Measurements from ENCODE around the gene ASCL3. TPM values are rescaled to one million over a fixed set of nuclear protein-coding genes. Genes with fewer than 3 reads are reported as not detected.
"Not testable (repeated sequence)": the region's sequence is repeated elsewhere in the genome, so short reads cannot be mapped to it uniquely, and the experiment has no call there.

ASCL3 gene
- total RNA-seq, 1 experiment from 2014 or later: not detected

DNA sequence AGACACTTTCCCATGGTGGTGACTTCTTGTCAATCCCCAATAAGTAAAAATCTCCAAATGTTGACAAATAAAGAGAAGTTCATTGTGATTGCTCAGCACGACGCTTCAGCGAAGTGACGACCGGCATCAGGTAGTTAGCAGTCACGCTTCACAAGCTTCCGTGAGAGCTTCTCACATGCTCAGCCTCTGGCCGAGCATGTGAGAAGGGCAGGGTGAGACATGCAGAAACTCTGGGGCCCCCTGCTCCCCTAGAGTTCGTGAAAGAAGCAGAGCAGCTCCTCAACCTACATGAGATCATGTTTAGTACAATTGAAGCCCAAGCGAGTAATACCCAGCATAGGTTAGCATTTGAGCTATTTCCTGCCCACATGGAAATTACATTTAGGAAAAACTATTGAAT, 5.7 kb downstream of the ASCL3 start:
- peaks cover 7% of the 10 kb centered on the region; the same call in 1 of the 2 replicates for H3K4me1 ChIP-seq (ENCODE audit: low read length)
- H3K27ac ChIP-seq (ENCODE audit: low read length): no peak overlapping the region
- H4K20me1 ChIP-seq (ENCODE audit: insufficient read depth, low read depth, low read length): no peaks in the 10 kb centered on the region
- H3K4me3 ChIP-seq (ENCODE audit: low read length): no peak overlapping the region
- H3K9ac ChIP-seq (ENCODE audit: low read length): no peak overlapping the region
- no peaks in the 10 kb centered on the region for H3K9me3 ChIP-seq (ENCODE audit: low read length)
- H3K27me3 ChIP-seq (ENCODE audit: low read length): 0 out of 2 replicates have a peak, but pooled peaks cover 3% of the 10 kb centered on the region
- no peaks in the 10 kb centered on the region for H3K9me2 ChIP-seq (replicated peaks; ENCODE audit: insufficient read depth, low read length)
- no peaks in the 10 kb centered on the region for H3K79me2 ChIP-seq (ENCODE audit: low read length)
- H3K36me3 ChIP-seq (ENCODE audit: insufficient read depth, low read length): no peaks in the 10 kb centered on the region
- H2AFZ ChIP-seq (ENCODE audit: low read length): no peak overlapping the region
- no peak overlapping the region for H3K4me2 ChIP-seq (ENCODE audit: low read depth, low read length, poor library complexity, severe bottlenecking)
- DNase-seq: no peak

DNA sequence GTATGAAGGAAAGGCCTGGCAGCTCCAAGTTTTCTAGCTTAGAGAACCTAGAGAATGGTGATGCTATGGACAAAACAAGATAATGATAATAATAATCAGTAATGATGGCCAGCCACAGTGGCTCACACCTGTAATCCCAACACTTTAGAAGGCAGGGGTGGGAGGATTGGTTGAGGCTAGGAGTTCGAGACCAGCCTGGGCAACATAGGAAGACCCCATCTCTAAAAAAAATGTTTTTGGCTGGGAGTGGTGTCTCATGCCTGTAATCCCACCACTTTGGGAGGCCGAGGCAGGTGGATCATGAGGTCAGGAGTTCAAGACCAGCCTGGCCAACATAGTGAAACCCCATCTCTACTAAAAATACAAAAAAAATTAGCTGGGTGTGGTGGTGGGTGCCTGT, 7.0 kb downstream of the ASCL3 start:
- H4K20me1 ChIP-seq (ENCODE audit: insufficient read depth, low read depth, low read length); DNase-seq; H3K9me3 ChIP-seq (ENCODE audit: low read length); H3K4me1 ChIP-seq (ENCODE audit: low read length); H3K9me2 ChIP-seq (replicated peaks; ENCODE audit: insufficient read depth, low read length); H2AFZ ChIP-seq (ENCODE audit: low read length); H3K27ac ChIP-seq (ENCODE audit: low read length); H3K4me2 ChIP-seq (ENCODE audit: low read depth, low read length, poor library complexity, severe bottlenecking); H3K27me3 ChIP-seq (ENCODE audit: low read length); H3K4me3 ChIP-seq (ENCODE audit: low read length); H3K79me2 ChIP-seq (ENCODE audit: low read length); H3K9ac ChIP-seq (ENCODE audit: low read length); H3K36me3 ChIP-seq (ENCODE audit: insufficient read depth, low read length): not testable (repeated sequence)

DNA sequence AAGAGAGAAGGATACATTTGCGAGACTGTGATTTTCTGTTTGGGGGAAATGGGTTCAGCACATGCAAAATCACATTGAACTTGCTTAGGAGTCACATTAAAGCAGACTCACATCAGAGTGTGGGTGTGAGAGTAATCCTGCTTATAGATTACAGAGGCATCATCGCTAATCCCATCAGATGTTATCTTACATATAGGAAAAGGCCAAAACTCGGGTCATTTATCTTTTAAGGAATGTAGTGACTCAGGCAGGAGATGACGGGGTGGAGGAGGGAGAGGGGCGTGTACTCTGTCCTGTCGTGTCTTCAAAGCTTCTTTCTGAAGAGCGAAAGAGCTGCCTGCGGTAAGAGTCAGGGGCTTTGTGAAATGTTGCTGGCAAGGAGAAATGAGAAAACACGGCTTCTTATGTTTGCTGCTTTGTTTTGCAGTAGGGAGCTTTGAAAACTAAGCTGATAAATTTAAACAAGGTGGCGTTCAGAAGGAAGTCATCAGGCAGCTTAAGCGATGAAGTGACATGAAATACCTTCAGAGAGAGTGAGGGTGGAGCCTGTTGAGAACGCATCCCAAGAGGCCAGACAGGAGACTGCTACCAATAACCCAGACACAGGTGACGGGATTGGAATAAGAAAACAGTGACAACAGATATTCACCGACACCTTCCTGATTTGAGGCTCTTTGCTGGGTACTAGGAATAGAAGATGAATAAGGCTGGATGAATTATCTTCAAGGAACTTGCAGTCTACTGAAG, 7.9 kb downstream of the ASCL3 start:
- H3K27me3 ChIP-seq (ENCODE audit: low read length): no peaks in the 10 kb centered on the region
- H3K4me1 ChIP-seq (ENCODE audit: low read length): no peaks in the 10 kb centered on the region
- no peak overlapping the region for H3K27ac ChIP-seq (ENCODE audit: low read length)
- no peaks in the 10 kb centered on the region for H3K9me3 ChIP-seq (ENCODE audit: low read length)
- H3K4me2 ChIP-seq (ENCODE audit: low read depth, low read length, poor library complexity, severe bottlenecking): no peak overlapping the region
- H3K4me3 ChIP-seq (ENCODE audit: low read length): no peak overlapping the region
- no peak overlapping the region for H3K9ac ChIP-seq (ENCODE audit: low read length)
- no peak for DNase-seq
- no peaks in the 10 kb centered on the region for H4K20me1 ChIP-seq (ENCODE audit: insufficient read depth, low read depth, low read length)
- H3K36me3 ChIP-seq (ENCODE audit: insufficient read depth, low read length): no peaks in the 10 kb centered on the region
- H3K79me2 ChIP-seq (ENCODE audit: low read length): no peaks in the 10 kb centered on the region
- H2AFZ ChIP-seq (ENCODE audit: low read length): no peak overlapping the region
- no peaks in the 10 kb centered on the region for H3K9me2 ChIP-seq (replicated peaks; ENCODE audit: insufficient read depth, low read length)

- no peak for DNase-seq
- H3K4me1 ChIP-seq (ENCODE audit: low read length): no peaks in the 10 kb centered on the region
- H3K4me3 ChIP-seq (ENCODE audit: low read length): no peak overlapping the region
- H4K20me1 ChIP-seq (ENCODE audit: insufficient read depth, low read depth, low read length): no peaks in the 10 kb centered on the region
- no peak overlapping the region for H2AFZ ChIP-seq (ENCODE audit: low read length)
- no peak overlapping the region for H3K27ac ChIP-seq (ENCODE audit: low read length)
- no peaks in the 10 kb centered on the region for H3K36me3 ChIP-seq (ENCODE audit: insufficient read depth, low read length)
- no peaks in the 10 kb centered on the region for H3K79me2 ChIP-seq (ENCODE audit: low read length)
- H3K27me3 ChIP-seq (ENCODE audit: low read length): no peaks in the 10 kb centered on the region
- no peaks in the 10 kb centered on the region for H3K9me3 ChIP-seq (ENCODE audit: low read length)
- H3K4me2 ChIP-seq (ENCODE audit: low read depth, low read length, poor library complexity, severe bottlenecking): no peak overlapping the region
- H3K9ac ChIP-seq (ENCODE audit: low read length): no peak overlapping the region
- H3K9me2 ChIP-seq (replicated peaks; ENCODE audit: insufficient read depth, low read length): no peaks in the 10 kb centered on the region
Observed at GRCh38 chr11:8933931-8934330, 8.9 kb downstream of the ASCL3 start.

DNA sequence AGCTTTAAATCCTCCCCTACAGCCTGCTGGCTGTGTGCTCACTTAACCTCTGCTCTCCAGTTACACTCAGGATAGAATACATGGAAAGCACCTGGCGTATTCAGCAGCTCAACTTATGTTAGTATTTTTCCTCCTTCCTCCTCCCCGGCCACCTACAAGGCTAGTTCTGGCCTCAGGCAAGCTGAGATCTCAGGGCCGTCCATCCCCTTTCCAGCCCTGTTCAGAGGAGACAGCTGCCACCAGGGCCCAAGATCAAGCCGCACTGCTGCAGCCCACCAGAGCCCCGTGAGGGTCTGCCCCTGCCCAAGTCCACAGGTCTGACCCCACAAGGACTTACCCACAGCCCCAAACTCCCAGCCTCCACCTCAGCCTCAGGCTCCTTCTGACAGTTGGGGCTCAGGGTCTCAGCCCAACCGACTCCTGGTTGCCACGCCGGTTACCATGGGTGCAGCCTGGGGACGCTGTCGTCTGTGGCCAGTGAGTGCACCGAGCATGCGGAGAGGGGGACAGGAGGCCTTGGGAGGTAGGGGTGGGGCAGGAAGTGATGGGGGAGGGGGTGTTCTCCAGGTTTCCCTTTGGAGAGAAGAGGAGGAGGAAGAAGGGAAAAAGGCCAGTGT, 10.1 kb downstream of the ASCL3 start, which contains the start of gene C11orf16:
Gene C11orf16 (minus strand): TSS at position 384 of the 617 bp plus-strand sequence. CDS start 639 bp downstream, outside the sequence.
- H3K9me2 ChIP-seq (replicated peaks; ENCODE audit: insufficient read depth, low read length): no peaks in the 10 kb centered on the region
- no peaks in the 10 kb centered on the region for H3K4me1 ChIP-seq (ENCODE audit: low read length)
- H3K27me3 ChIP-seq (ENCODE audit: low read length): no peaks in the 10 kb centered on the region
- H3K79me2 ChIP-seq (ENCODE audit: low read length): no peaks in the 10 kb centered on the region
- no peak within 1 kb of the TSS for H3K4me2 ChIP-seq (ENCODE audit: low read depth, low read length, poor library complexity, severe bottlenecking)
- H3K4me3 ChIP-seq (ENCODE audit: low read length): no peak within 1 kb of the TSS
- no peak for DNase-seq
- no peak within 1 kb of the TSS for H2AFZ ChIP-seq (ENCODE audit: low read length)
- no peaks in the 10 kb centered on the region for H3K36me3 ChIP-seq (ENCODE audit: insufficient read depth, low read length)
- no peak within 1 kb of the TSS for H3K27ac ChIP-seq (ENCODE audit: low read length)
- no peak within 1 kb of the TSS for H3K9ac ChIP-seq (ENCODE audit: low read length)
- no peaks in the 10 kb centered on the region for H4K20me1 ChIP-seq (ENCODE audit: insufficient read depth, low read depth, low read length)
- H3K9me3 ChIP-seq (ENCODE audit: low read length): no peaks in the 10 kb centered on the region

DNA sequence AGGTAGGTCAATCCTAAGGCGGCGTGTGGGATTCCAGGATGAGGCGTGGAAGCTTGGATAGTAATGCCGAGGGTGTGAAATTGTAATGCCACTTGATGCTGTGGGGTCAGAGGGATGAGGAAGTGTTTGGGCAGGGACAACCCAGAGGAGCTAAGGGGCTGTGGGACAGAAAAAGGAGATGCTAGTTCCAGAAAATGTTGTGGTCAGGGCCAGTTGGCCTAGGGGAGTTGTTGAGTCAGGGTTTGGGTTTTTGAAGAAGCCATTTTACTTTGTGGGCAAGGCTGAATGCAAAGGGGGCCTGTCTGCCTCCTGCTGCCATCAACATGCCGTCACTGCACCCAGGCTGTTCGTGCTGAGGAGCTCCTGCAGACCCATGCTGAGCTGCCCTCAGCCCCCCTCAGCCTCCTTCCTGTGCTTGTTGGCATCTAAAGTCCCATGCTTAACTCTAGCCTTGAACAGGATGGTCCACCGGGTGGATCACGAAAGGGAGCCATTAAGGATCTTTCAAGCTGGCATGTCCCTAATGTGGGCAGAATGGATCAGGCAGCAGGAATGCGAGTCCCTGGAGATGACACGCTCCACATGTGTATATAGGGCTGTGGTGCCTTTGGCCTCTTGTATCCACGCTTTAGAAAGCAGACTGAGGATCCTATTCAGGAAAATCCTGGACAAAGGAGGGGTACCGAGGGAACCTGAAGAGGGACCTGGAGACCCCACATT, 12.2 kb downstream of the ASCL3 start:
- H3K27me3 ChIP-seq (ENCODE audit: low read length): no peaks in the 10 kb centered on the region
- no peak overlapping the region for H3K9ac ChIP-seq (ENCODE audit: low read length)
- H2AFZ ChIP-seq (ENCODE audit: low read length): no peak overlapping the region
- H4K20me1 ChIP-seq (ENCODE audit: insufficient read depth, low read depth, low read length): no peaks in the 10 kb centered on the region
- H3K9me3 ChIP-seq (ENCODE audit: low read length): no peaks in the 10 kb centered on the region
- H3K4me2 ChIP-seq (ENCODE audit: low read depth, low read length, poor library complexity, severe bottlenecking): no peak overlapping the region
- no peaks in the 10 kb centered on the region for H3K79me2 ChIP-seq (ENCODE audit: low read length)
- DNase-seq: no peak
- H3K36me3 ChIP-seq (ENCODE audit: insufficient read depth, low read length): no peaks in the 10 kb centered on the region
- no peak overlapping the region for H3K27ac ChIP-seq (ENCODE audit: low read length)
- H3K4me3 ChIP-seq (ENCODE audit: low read length): no peak overlapping the region
- no peaks in the 10 kb centered on the region for H3K9me2 ChIP-seq (replicated peaks; ENCODE audit: insufficient read depth, low read length)
- H3K4me1 ChIP-seq (ENCODE audit: low read length): no peaks in the 10 kb centered on the region

- no peak overlapping the region for H3K4me2 ChIP-seq (ENCODE audit: low read depth, low read length, poor library complexity, severe bottlenecking)
- H3K9me3 ChIP-seq (ENCODE audit: low read length): no peaks in the 10 kb centered on the region
- H3K36me3 ChIP-seq (ENCODE audit: insufficient read depth, low read length): no peaks in the 10 kb centered on the region
- H3K9me2 ChIP-seq (replicated peaks; ENCODE audit: insufficient read depth, low read length): no peaks in the 10 kb centered on the region
- H3K27ac ChIP-seq (ENCODE audit: low read length): no peak overlapping the region
- H2AFZ ChIP-seq (ENCODE audit: low read length): no peak overlapping the region
- no peaks in the 10 kb centered on the region for H4K20me1 ChIP-seq (ENCODE audit: insufficient read depth, low read depth, low read length)
- DNase-seq: no peak
- H3K4me1 ChIP-seq (ENCODE audit: low read length): no peaks in the 10 kb centered on the region
- H3K27me3 ChIP-seq (ENCODE audit: low read length): no peaks in the 10 kb centered on the region
- no peak overlapping the region for H3K9ac ChIP-seq (ENCODE audit: low read length)
- H3K79me2 ChIP-seq (ENCODE audit: low read length): no peaks in the 10 kb centered on the region
- H3K4me3 ChIP-seq (ENCODE audit: low read length): no peak overlapping the region
Observed at GRCh38 chr11:8928981-8929615, 13.7 kb downstream of the ASCL3 start.

DNA sequence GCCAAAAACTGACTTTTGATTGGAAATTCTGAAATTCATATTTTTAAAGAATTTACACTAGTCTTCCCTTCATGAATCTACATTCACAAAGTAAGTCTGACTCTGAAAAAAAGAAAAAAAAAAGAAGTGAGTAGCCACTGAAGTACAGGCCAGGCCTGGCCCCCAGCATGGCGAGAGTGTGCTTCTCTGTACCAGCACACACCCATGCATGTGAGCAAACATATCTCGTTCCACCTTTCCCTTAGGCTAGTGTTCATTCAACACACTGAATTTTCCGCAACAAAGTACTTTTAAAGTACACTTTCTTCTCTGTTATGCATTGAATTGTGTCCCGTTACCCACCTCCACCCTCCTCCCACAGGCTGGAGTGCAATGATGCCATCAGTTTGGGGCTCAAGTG, 14.6 kb downstream of the ASCL3 start:
- Histone ChIP-seq H3K4me1 (ENCODE audit: low read length) (no peaks in the 10 kb centered on the region), H2AFZ (ENCODE audit: low read length) (no peak overlapping the region), H4K20me1 (ENCODE audit: insufficient read depth, low read depth, low read length) (no peaks in the 10 kb centered on the region), H3K9me3 (ENCODE audit: low read length) (no peaks in the 10 kb centered on the region), H3K4me2 (ENCODE audit: low read depth, low read length, poor library complexity, severe bottlenecking) (no peak overlapping the region), H3K9me2 (replicated peaks; ENCODE audit: insufficient read depth, low read length) (no peaks in the 10 kb centered on the region), H3K4me3 (ENCODE audit: low read length) (no peak overlapping the region), H3K27ac (ENCODE audit: low read length) (no peak overlapping the region), H3K9ac (ENCODE audit: low read length) (no peak overlapping the region), H3K27me3 (ENCODE audit: low read length) (no peaks in the 10 kb centered on the region), H3K79me2 (ENCODE audit: low read length) (no peaks in the 10 kb centered on the region), H3K36me3 (ENCODE audit: insufficient read depth, low read length) (no peaks in the 10 kb centered on the region)
- DNase-seq: no peak
